NB4 (cell line): Measurements from ENCODE around the gene KIF3A.

Experiments used
- POLR2A ChIP-seq: IDR thresholded peaks from 2 replicates; pipeline ENCODE4 v1.6.1; 2011; ENCODE audit warnings: mild to moderate bottlenecking; ENCODE audit not compliant: insufficient read length; ENCODE audit errors: extremely low read depth
- TF ChIP-seq, protein P1 (sequence below): IDR thresholded peaks from 2 replicates; pipeline ENCODE4 v1.6.1; 2011; ENCODE audit warnings: low read depth, low read length
- TF ChIP-seq, protein P2 (sequence below): IDR thresholded peaks from one replicate; pipeline ENCODE4 v1.5.1; 2012; ENCODE audit warnings: low read depth, low read length

DNA sequence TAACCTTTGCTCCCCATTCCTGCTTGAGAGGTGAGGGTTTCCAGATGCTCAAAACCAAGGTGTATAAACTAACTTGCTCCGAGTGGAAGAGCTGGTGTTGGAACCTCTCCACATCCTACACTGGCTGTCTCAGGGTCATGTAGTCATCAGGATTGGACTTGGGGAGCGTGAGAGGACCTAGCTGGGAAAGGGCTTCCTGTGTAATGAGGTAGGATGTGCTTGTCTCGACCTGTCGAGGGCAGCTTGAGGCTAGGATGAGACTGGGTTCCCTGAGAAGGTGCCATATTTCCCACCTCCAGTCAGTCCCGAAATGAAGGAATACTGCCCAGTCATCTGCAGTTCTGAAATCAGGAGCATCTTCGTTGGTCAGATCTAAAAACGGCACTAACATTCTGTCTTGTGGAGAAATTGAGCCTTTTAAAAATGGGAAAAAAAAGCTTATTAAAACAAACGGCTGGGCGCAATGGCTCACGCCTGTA, 11.2 kb upstream of the KIF3A start:
- TF ChIP-seq, protein P1, sequence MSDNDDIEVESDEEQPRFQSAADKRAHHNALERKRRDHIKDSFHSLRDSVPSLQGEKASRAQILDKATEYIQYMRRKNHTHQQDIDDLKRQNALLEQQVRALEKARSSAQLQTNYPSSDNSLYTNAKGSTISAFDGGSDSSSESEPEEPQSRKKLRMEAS = no peak
- TF ChIP-seq POLR2A = no peak
- TF ChIP-seq, protein P2, sequence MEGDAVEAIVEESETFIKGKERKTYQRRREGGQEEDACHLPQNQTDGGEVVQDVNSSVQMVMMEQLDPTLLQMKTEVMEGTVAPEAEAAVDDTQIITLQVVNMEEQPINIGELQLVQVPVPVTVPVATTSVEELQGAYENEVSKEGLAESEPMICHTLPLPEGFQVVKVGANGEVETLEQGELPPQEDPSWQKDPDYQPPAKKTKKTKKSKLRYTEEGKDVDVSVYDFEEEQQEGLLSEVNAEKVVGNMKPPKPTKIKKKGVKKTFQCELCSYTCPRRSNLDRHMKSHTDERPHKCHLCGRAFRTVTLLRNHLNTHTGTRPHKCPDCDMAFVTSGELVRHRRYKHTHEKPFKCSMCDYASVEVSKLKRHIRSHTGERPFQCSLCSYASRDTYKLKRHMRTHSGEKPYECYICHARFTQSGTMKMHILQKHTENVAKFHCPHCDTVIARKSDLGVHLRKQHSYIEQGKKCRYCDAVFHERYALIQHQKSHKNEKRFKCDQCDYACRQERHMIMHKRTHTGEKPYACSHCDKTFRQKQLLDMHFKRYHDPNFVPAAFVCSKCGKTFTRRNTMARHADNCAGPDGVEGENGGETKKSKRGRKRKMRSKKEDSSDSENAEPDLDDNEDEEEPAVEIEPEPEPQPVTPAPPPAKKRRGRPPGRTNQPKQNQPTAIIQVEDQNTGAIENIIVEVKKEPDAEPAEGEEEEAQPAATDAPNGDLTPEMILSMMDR = no peak
